GM08714 (cell line): ENCODE results near the gene TMEM98.
"Not testable (repeated sequence)": the region's sequence is repeated elsewhere in the genome, so short reads cannot be mapped to it uniquely, and the experiment has no call there.

Experiments
- H3K4me3 ChIP-seq: fragments of 200-500 bp; sonication (Bioruptor generic); 2 replicates; pipeline ENCODE4 v1.5.1; 2014; ENCODE audit warnings: mild to moderate bottlenecking, low read length, inconsistent platforms
- ZNF274 ChIP-seq: IDR thresholded peaks from 2 replicates; pipeline ENCODE4 v1.6.1; 2012; ENCODE audit warnings: mild to moderate bottlenecking, low read depth, low read length

The TMEM98 gene

GRCh38 chr17:32962320-32962711 lies 34.4 kb downstream of the TMEM98 start:
- no peak for TF ChIP-seq ZNF274
- H3K4me3 ChIP-seq: no peak overlapping the region

GRCh38 chr17:32964541-32964940 lies 36.6 kb downstream of the TMEM98 start:
- no peak for TF ChIP-seq ZNF274
- no peak overlapping the region for H3K4me3 ChIP-seq

DNA sequence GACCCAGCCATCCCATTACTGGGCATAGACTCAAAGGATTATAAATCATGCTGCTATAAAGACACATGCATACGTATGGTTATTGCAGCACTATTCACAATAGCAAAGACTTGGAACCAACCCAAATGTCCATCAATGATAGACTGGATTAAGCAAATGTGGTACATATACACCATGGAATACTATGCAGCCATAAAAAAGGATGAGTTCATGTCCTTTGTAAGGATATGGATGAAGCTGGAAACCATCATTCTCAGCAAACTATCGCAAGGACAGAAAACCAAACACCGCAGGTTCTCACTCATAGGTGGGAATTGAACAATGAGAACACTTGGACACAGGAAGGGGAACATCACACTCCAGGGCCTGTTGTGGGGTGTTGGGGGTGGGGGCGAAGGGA lies 41.3 kb downstream of the TMEM98 start:
- H3K4me3 ChIP-seq: not testable (repeated sequence)

- H3K4me3 ChIP-seq: no peak overlapping the region
- TF ChIP-seq ZNF274: no peak
Measured at GRCh38 chr17:32970281-32970680, 42.3 kb downstream of the TMEM98 start.

DNA sequence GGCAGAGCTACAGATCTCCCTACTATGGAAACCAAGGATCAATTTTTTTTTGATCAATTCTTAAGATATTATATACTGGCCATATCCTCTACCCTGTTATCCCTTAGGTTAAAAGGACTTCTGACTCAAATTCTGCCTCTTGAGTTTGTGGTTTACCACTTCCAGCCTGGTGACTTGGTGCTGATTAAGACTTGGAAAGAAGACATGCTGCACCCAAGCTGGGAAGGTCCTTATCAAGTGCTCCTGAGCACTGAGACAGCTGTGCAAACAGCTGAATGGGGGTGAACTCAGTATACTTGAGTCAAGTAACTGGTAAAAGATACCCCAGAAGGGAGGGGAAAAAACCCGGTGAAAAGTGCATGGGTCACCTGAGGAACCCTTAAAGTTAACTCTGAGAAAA lies 43.2 kb downstream of the TMEM98 start:
- H3K4me3 ChIP-seq: no peak overlapping the region
- no peak for TF ChIP-seq ZNF274

DNA sequence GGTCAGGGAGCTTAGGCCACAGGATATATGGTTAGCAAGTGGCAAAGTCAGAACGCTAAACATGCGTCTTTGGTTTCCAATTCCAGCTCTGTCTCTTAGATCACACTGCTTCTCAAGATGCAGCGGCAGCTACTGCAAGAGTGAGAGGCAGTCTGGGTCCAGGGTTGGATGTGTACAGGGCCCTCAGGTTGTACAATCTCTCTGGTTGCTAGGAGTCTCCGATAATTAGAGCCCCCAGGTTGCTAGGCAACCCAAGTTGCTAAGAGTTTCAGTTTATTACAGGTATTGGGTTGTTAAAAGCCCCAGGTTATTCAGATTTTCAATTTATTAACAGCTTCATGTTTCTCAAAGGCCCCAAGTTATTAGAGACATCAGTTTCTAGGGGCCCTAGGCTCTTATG lies 48.2 kb downstream of the TMEM98 start:
- TF ChIP-seq ZNF274: no peak
- no peak overlapping the region for H3K4me3 ChIP-seq

DNA sequence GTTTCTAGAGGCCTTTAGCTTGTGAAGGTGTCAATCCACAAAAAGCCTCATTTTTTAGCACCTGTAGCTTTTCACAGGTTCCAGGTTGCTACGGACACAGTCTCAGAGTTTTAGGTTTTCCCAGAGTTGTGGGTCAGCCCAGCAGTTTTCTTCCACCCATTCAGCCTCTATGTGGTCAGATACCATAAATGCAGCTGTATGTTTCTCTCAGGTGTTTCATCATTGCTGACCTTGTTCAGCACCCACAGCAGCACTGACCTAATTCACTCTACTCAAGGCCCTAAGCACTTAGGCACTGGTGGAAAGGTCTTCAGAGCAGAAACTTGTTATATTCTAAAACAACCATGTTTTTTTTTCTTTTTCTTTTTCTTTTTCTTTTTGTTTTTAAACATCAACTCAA lies 48.7 kb downstream of the TMEM98 start:
- no peak for TF ChIP-seq ZNF274

DNA sequence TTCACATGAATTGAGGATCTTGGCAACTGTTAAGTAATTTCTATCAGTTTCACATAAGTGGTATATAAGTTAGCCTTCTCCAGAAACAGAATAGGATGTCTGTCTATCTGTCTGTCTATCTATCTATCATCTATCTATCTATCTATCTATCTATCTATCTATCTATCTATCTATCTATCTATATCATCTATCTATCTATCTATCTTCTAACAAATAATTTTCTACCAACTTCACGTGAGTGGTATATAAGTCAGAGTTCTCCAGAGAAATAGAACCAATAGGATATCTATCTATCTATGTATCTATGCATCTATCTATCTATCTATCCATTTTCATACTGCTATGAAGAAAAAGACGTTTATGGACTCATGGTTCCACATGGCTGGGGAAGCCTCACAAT lies 52.3 kb downstream of the TMEM98 start:
- TF ChIP-seq ZNF274: no peak

More for the DNA sequence above, 48.7 kb downstream of the TMEM98 start:
- no peak overlapping the region for H3K4me3 ChIP-seq

GRCh38 chr17:32981611-32982010 lies 53.7 kb downstream of the TMEM98 start:
- not testable (repeated sequence) for H3K4me3 ChIP-seq

More for the DNA sequence above, 52.3 kb downstream of the TMEM98 start:
- H3K4me3 ChIP-seq: no peak overlapping the region

DNA sequence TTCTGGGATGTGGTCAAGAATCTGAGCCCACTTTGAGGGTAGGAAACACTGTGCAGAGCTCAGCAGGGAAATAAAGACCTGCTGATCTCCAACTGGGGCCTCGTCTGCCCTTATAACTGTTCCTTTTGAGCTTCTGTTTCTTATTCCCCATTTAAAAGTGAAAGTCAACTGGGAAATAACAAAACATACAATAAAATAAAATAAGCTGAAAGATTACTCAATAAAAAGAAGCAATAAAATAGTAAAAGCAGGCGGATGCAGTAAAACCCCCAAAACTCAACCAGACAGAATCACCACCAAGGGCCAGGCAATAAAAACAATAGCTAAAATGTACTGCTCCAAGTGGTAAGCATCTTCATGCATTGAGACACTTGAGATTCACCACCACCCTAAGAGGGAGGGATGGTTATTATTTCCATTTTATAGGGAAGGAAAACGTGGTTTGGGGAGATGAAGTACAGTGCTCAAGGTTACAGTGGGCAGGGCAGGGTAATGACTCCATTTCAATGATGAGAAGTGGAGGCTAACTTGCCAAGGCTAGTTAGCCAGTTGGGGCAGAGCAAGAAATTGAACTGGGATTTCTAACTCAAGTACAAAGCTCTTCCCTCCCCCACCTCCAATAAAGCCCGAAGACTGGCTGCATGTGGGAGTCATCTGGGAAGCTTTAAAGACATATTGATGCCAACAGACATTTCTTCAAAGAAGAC lies 57.2 kb downstream of the TMEM98 start:
- no peak for TF ChIP-seq ZNF274

GRCh38 chr17:32987453-32987805 lies 59.5 kb downstream of the TMEM98 start:
- H3K4me3 ChIP-seq: not testable (repeated sequence)

More for the DNA sequence above, 57.2 kb downstream of the TMEM98 start:
- no peak overlapping the region for H3K4me3 ChIP-seq

DNA sequence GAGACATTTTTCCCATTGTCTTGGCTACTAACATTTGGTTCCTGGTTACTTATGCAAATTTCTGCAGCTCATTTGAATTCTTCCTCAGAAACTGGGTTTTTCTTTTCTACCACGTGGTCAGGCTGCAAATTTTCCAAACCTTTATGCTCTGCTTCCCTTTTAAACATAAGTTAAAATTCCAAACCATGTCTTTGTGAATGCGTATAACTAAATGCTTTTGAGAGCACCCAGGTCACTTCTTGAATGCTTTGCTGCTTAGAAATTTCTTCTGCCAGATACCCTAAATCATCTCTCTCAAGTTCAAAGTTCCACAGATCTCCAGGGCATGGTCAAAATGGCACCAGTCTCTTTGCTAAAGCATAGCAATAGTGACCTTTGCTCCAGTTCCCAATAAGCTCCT lies 59.9 kb downstream of the TMEM98 start:
- not testable (repeated sequence) for H3K4me3 ChIP-seq

GRCh38 chr17:32988481-32989101 lies 60.6 kb downstream of the TMEM98 start:
- TF ChIP-seq ZNF274: no peak
- no peak overlapping the region for H3K4me3 ChIP-seq

DNA sequence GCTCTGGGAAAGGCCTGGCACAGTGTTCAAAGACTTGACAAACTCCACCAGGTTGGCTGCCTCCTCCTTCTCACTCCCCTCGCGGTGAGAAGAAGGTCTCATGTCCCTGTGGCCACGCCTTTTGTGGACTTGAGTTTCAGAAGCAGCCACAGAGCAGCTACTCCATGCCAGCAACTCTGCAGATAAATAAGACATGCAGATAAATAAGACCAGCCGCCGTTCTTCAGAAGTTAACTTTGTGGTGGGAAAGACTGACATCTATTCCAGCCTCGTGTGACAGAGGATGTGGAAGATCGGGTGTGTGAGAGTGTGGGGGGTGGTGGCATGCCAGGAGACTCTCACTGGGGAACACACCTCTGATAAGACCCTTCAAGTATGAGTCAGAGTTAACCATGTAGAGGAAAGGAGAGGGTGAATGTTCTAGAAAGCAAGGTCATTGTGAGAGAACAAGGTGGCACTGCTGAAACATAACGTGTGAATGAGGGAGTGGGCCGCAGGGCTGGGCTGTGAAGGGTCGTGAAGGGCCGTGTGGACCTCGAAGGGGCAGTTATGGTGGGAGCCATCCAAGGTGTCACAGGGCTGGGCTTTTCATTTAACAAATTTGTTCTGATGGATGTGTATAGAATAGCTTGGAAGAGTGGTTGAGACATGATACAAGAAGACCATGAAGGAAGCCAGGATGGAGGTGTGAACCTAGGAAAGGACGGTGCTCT lies 64.5 kb downstream of the TMEM98 start:
- no peak for TF ChIP-seq ZNF274
- no peak overlapping the region for H3K4me3 ChIP-seq

DNA sequence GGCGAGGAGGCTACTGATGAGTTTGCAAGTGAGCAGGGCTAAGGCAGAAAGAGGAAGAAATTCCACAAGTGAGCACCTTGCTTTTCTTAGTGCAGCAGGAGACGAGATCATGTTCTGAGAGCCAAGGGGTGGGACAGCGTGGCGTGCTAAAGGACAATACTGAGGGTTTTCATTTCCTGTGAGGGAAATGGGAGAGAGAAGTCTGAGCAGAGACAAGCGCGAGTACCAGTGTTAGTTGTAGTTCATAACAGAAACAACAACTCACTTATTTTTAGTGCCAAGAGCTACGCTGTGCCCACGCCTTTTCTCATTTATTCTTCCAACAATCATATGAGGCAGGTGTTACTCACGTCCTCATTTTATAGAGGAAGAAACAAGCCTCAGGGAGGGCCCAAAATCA lies 66.0 kb downstream of the TMEM98 start:
- no peak for TF ChIP-seq ZNF274
- no peak overlapping the region for H3K4me3 ChIP-seq
